Neural progenitor cell (in vitro differentiated cells): ENCODE results near the gene GINS2.

Experiments
- EZH2 ChIP-seq: fragments of 200-600 bp; sonication (generic); IDR thresholded peaks from 2 replicates; pipeline ENCODE4 v1.6.1; 2017; ENCODE audit warnings: antibody characterized with exemption, mild to moderate bottlenecking, moderate library complexity
- EZH2phosphoT487 ChIP-seq: fragments of 200-600 bp; sonication (generic); IDR thresholded peaks from 2 replicates; pipeline ENCODE4 v1.6.1; 2017; ENCODE audit warnings: antibody characterized with exemption
- TF ChIP-seq, protein P1 (sequence below): fragments of 200-600 bp; sonication (generic); IDR thresholded peaks from 2 replicates; pipeline ENCODE4 v1.5.1; 2017; ENCODE audit warnings: antibody characterized with exemption, mild to moderate bottlenecking

DNA sequence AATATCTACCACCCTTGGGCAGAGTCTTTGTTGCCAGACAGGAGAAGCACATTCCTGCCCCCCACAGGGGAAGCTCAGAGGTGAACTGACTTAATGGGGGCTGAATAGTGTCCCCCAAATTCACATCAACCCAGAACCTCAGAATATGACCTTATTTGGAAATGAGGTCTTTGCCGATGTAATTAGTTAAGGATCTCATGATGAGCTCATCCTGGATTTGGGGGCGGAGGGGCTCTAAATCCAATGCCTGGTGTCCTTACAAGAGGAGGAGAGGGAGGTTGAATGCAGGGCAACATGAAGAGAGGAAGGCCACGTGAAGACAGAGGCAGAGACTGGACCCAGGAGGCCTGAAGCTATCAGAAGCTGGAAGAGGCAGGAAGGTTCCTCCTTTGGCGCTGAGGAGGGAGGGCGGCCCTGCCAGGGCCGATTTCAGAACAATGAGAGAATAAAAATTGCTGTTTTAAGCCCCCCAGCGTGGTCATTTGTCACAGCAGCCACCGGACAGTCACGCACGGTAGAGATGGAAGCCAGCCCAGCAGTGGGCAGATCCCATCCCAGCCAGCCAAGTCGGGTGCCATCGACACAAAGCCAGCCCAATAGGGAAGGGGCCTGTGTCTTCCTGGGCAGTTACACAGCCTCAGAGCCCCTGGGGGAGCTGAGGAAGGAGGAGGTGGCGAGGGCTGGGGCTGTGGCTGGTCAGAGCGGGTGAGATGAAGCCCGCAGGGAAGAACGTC is 40.9 kb upstream of the GINS2 start:
- TF ChIP-seq, protein P1, sequence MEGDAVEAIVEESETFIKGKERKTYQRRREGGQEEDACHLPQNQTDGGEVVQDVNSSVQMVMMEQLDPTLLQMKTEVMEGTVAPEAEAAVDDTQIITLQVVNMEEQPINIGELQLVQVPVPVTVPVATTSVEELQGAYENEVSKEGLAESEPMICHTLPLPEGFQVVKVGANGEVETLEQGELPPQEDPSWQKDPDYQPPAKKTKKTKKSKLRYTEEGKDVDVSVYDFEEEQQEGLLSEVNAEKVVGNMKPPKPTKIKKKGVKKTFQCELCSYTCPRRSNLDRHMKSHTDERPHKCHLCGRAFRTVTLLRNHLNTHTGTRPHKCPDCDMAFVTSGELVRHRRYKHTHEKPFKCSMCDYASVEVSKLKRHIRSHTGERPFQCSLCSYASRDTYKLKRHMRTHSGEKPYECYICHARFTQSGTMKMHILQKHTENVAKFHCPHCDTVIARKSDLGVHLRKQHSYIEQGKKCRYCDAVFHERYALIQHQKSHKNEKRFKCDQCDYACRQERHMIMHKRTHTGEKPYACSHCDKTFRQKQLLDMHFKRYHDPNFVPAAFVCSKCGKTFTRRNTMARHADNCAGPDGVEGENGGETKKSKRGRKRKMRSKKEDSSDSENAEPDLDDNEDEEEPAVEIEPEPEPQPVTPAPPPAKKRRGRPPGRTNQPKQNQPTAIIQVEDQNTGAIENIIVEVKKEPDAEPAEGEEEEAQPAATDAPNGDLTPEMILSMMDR, result no peak
- TF ChIP-seq EZH2phosphoT487 (no peak), EZH2 (no peak)
